ENCODE measurements around the gene ASCC1.
"Not testable (repeated sequence)": the region's sequence is repeated elsewhere in the genome, so short reads cannot be mapped to it uniquely, and the experiment has no call there.

The ASCC1 gene

DNA sequence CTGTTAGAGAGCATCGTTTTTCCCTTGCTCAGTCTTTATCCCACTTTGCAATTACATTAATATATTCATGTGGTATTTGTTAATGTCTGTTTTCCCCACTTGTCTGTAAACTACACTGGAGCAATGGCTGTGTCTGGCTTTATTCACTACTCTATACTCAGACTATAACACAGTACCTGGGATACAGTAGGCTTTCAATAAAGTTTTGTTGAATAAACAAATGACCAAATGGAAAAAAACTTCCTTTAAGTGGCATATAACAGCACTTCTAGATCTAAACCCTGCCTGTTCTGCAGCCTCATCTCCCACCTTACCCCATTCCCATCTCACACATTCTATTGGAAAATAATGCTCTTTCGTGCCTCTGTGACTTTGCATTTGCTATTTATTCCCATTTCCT is 70.4 kb downstream of the ASCC1 start:
- no peaks in the 10 kb centered on the region for H3K36me3 ChIP-seq (ENCODE audit: insufficient read depth, low read length)
- H3K4me1 ChIP-seq (ENCODE audit: insufficient read depth, low read length) = no peaks in the 10 kb centered on the region
- H3K4me3 ChIP-seq (ENCODE audit: low read depth in 1 of 2, low read length in 2 of 2) = no peak overlapping the region
- no peaks in the 10 kb centered on the region for H3K27me3 ChIP-seq (ENCODE audit: insufficient read depth, low read length, poor library complexity)
- no peak overlapping the region for H2AFZ ChIP-seq (ENCODE audit: low read depth, low read length)
- ATAC-seq (ENCODE audit: insufficient read depth, low read depth) = no peak
- no peak overlapping the region for H3K4me2 ChIP-seq (ENCODE audit: insufficient read depth, low read length)
- no peak overlapping the region for H3K9ac ChIP-seq (ENCODE audit: low read depth, low read length)
- TF ChIP-seq, protein P1, sequence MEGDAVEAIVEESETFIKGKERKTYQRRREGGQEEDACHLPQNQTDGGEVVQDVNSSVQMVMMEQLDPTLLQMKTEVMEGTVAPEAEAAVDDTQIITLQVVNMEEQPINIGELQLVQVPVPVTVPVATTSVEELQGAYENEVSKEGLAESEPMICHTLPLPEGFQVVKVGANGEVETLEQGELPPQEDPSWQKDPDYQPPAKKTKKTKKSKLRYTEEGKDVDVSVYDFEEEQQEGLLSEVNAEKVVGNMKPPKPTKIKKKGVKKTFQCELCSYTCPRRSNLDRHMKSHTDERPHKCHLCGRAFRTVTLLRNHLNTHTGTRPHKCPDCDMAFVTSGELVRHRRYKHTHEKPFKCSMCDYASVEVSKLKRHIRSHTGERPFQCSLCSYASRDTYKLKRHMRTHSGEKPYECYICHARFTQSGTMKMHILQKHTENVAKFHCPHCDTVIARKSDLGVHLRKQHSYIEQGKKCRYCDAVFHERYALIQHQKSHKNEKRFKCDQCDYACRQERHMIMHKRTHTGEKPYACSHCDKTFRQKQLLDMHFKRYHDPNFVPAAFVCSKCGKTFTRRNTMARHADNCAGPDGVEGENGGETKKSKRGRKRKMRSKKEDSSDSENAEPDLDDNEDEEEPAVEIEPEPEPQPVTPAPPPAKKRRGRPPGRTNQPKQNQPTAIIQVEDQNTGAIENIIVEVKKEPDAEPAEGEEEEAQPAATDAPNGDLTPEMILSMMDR (IDR thresholded peaks at IDR 0.05; ENCODE audit: borderline replicate concordance, extremely low read depth, low read length, poor library complexity, severe bottlenecking) = no peak
- no peak for TF ChIP-seq EZH2 (IDR thresholded peaks at IDR 0.05; ENCODE audit: borderline replicate concordance, low read depth, low read length, severe bottlenecking)
- no peak overlapping the region for H3K27ac ChIP-seq (ENCODE audit: low read length)
- no peaks in the 10 kb centered on the region for H4K20me1 ChIP-seq (ENCODE audit: insufficient read depth, low read length)
- H3K79me2 ChIP-seq (ENCODE audit: insufficient read depth, low read length) = no peaks in the 10 kb centered on the region
- no peaks in the 10 kb centered on the region for H3K9me3 ChIP-seq (ENCODE audit: insufficient read depth, low read length, severe bottlenecking)
- DNase-seq = no peak

DNA sequence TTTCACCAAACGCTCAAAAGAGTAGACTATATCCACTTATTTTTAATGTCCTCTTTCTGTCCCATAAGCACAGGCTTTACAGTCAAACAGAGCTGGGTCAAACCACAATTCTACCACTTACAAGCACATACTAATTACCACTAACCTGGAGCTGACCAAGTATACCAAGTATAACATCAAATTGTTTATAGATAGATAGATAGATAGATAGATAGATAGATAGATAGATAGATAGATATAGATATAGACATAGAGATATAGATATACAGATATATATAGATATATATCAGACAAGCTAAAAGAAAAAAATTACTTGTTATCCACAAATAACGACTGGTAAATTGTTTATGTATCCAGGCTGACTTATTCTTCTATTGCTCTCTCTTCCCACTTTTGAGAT is 75.2 kb downstream of the ASCC1 start:
- no peak for TF ChIP-seq EZH2 (IDR thresholded peaks at IDR 0.05; ENCODE audit: borderline replicate concordance, low read depth, low read length, severe bottlenecking)
- TF ChIP-seq, protein P1 (IDR thresholded peaks at IDR 0.05; ENCODE audit: borderline replicate concordance, extremely low read depth, low read length, poor library complexity, severe bottlenecking) = no peak
- no peak overlapping the region for H3K4me2 ChIP-seq (ENCODE audit: insufficient read depth, low read length)
- H3K4me3 ChIP-seq (ENCODE audit: low read depth in 1 of 2, low read length in 2 of 2) = no peak overlapping the region
- H2AFZ ChIP-seq (ENCODE audit: low read depth, low read length) = no peak overlapping the region
- H3K36me3 ChIP-seq (ENCODE audit: insufficient read depth, low read length) = peaks cover 14% of the 10 kb centered on the region
- ATAC-seq (ENCODE audit: insufficient read depth, low read depth) = no peak
- no peaks in the 10 kb centered on the region for H3K79me2 ChIP-seq (ENCODE audit: insufficient read depth, low read length)
- H3K9ac ChIP-seq (ENCODE audit: low read depth, low read length) = no peak overlapping the region
- no peaks in the 10 kb centered on the region for H3K27me3 ChIP-seq (ENCODE audit: insufficient read depth, low read length, poor library complexity)
- no peak for DNase-seq
- H3K9me3 ChIP-seq (ENCODE audit: insufficient read depth, low read length, severe bottlenecking) = no peaks in the 10 kb centered on the region
- H3K4me1 ChIP-seq (ENCODE audit: insufficient read depth, low read length) = no peaks in the 10 kb centered on the region
- H4K20me1 ChIP-seq (ENCODE audit: insufficient read depth, low read length) = no peaks in the 10 kb centered on the region
- H3K27ac ChIP-seq (ENCODE audit: low read length) = no peak overlapping the region

DNA sequence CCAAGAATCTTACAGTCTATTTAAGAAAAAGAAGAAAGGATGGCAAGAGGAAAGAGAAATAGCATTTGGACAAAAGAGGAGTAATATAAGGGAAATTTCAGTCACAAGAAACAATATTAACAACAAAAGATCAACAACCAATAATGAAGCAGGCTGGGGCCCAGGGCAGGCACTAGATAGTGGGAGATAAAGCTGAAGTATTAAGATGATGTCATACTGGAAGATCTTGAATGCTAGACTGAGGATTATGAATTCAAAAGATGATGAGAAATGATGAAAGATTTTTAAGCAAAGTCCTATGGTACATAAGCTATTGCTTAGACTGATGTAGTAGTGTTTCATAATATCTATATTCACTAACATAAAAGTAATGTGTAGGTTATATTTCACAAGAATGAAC is 75.9 kb downstream of the ASCC1 start:
- no peak overlapping the region for H3K9ac ChIP-seq (ENCODE audit: low read depth, low read length)
- H2AFZ ChIP-seq (ENCODE audit: low read depth, low read length) = no peak overlapping the region
- H3K4me1 ChIP-seq (ENCODE audit: insufficient read depth, low read length) = peaks cover 5% of the 10 kb centered on the region; the same call in 1 of the 2 replicates
- no peaks in the 10 kb centered on the region for H4K20me1 ChIP-seq (ENCODE audit: insufficient read depth, low read length)
- ATAC-seq (ENCODE audit: insufficient read depth, low read depth) (no peak), DNase-seq (no peak)
- H3K27ac ChIP-seq (ENCODE audit: low read length) = no peak overlapping the region
- H3K79me2 ChIP-seq (ENCODE audit: insufficient read depth, low read length) = no peaks in the 10 kb centered on the region
- no peak overlapping the region for H3K4me3 ChIP-seq (ENCODE audit: low read depth in 1 of 2, low read length in 2 of 2)
- TF ChIP-seq, protein P1 (IDR thresholded peaks at IDR 0.05; ENCODE audit: borderline replicate concordance, extremely low read depth, low read length, poor library complexity, severe bottlenecking) = no peak
- TF ChIP-seq EZH2 (IDR thresholded peaks at IDR 0.05; ENCODE audit: borderline replicate concordance, low read depth, low read length, severe bottlenecking) = no peak
- H3K9me3 ChIP-seq (ENCODE audit: insufficient read depth, low read length, severe bottlenecking) = no peaks in the 10 kb centered on the region
- peaks cover 20% of the 10 kb centered on the region for H3K36me3 ChIP-seq (ENCODE audit: insufficient read depth, low read length)
- no peak overlapping the region for H3K4me2 ChIP-seq (ENCODE audit: insufficient read depth, low read length)
- H3K27me3 ChIP-seq (ENCODE audit: insufficient read depth, low read length, poor library complexity) = no peaks in the 10 kb centered on the region

DNA sequence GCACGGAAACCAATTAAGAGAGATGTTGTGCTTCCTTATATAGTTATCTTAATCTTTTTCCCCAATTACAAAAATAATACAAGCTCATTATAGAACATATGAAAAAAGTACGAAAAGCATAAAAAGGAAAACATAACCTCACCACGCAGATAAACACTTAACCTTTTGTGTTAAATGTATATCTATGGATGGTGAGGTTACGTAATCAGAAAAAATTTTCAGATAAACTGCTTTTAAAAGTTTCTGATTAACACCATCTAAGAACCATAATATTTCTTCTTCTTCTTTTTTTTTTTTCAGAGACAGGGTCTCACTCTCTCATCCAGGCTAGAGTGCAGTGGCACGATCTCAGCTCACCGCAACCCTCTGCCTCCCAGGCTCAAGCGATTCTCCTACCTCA is 78.5 kb downstream of the ASCC1 start:
- no peaks in the 10 kb centered on the region for H3K79me2 ChIP-seq (ENCODE audit: insufficient read depth, low read length)

DNA sequence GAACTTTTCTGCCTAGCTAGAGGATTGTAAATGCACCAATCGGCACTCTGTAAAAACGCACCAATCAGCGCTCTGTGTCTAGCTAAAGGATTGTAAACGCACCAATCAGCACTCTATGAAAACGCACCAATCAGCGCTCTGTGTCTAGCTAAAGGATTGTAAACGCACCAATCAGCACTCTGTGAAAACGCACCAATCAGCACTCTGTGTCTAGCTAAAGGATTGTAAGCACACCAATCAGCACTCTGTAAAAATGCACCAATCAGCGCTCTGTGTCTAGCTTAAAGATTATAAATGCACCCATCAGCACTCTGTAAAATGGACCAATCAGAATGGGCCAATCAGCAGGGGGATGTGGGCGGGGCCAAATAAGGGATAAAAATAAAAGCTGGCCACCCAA is 79.9 kb downstream of the ASCC1 start:
- not testable (repeated sequence) for H3K27me3 ChIP-seq (ENCODE audit: insufficient read depth, low read length, poor library complexity); ATAC-seq (ENCODE audit: insufficient read depth, low read depth); H3K4me3 ChIP-seq (ENCODE audit: low read depth in 1 of 2, low read length in 2 of 2); H3K4me2 ChIP-seq (ENCODE audit: insufficient read depth, low read length); H3K27ac ChIP-seq (ENCODE audit: low read length); H3K4me1 ChIP-seq (ENCODE audit: insufficient read depth, low read length); H3K9me3 ChIP-seq (ENCODE audit: insufficient read depth, low read length, severe bottlenecking); DNase-seq; H3K9ac ChIP-seq (ENCODE audit: low read depth, low read length); H4K20me1 ChIP-seq (ENCODE audit: insufficient read depth, low read length); H3K79me2 ChIP-seq (ENCODE audit: insufficient read depth, low read length); H2AFZ ChIP-seq (ENCODE audit: low read depth, low read length)
- peaks cover 37% of the 10 kb centered on the region for H3K36me3 ChIP-seq (ENCODE audit: insufficient read depth, low read length)

More for the DNA sequence above, 78.5 kb downstream of the ASCC1 start:
- Histone ChIP-seq H3K27me3 (ENCODE audit: insufficient read depth, low read length, poor library complexity) (no peaks in the 10 kb centered on the region), H3K4me1 (ENCODE audit: insufficient read depth, low read length) (peaks cover 7% of the 10 kb centered on the region; the same call in 1 of the 2 replicates), H3K9ac (ENCODE audit: low read depth, low read length) (no peak overlapping the region), H2AFZ (ENCODE audit: low read depth, low read length) (no peak overlapping the region), H3K27ac (ENCODE audit: low read length) (no peak overlapping the region), H3K4me3 (ENCODE audit: low read depth in 1 of 2, low read length in 2 of 2) (no peak overlapping the region), H3K9me3 (ENCODE audit: insufficient read depth, low read length, severe bottlenecking) (no peaks in the 10 kb centered on the region), H3K36me3 (ENCODE audit: insufficient read depth, low read length) (peaks cover 30% of the 10 kb centered on the region), H4K20me1 (ENCODE audit: insufficient read depth, low read length) (no peaks in the 10 kb centered on the region), H3K4me2 (ENCODE audit: insufficient read depth, low read length) (no peak overlapping the region)
- DNase-seq (no peak), ATAC-seq (ENCODE audit: insufficient read depth, low read depth) (no peak)
- TF ChIP-seq EZH2 (IDR thresholded peaks at IDR 0.05; ENCODE audit: borderline replicate concordance, low read depth, low read length, severe bottlenecking) = no peak
- TF ChIP-seq, protein P1 (IDR thresholded peaks at IDR 0.05; ENCODE audit: borderline replicate concordance, extremely low read depth, low read length, poor library complexity, severe bottlenecking) = no peak

Measured in DND-41 (cell line).